Stomach smooth muscle (tissue), 2 donors: ENCODE data around the gene LAMP5.

Experiments
- H3K27ac ChIP-seq: one replicate; pipeline ENCODE4 v1.7.0; 2013; ENCODE audit warnings: mild to moderate bottlenecking, low read length, inconsistent platforms
- H3K27me3 ChIP-seq, 2 donors: one replicate each; pipeline ENCODE4 v1.7.0; 2013; ENCODE audit warnings: low read length in 2 of 2; ENCODE audit not compliant: insufficient read depth in 2 of 2, control insufficient read depth in 1 of 2
- H3K36me3 ChIP-seq, 2 donors: one replicate each; pipeline ENCODE4 v1.7.0; 2013; ENCODE audit warnings: low read length in 2 of 2; ENCODE audit not compliant: control insufficient read depth in 2 of 2, insufficient read depth in 2 of 2
- H3K4me1 ChIP-seq: one replicate; pipeline ENCODE4 v1.7.0; 2013; ENCODE audit warnings: low read length; ENCODE audit not compliant: control insufficient read depth, insufficient read depth
- H3K4me3 ChIP-seq, 2 donors: one replicate each; pipeline ENCODE4 v1.7.0; 2013; ENCODE audit warnings: low read length in 2 of 2
- H3K9ac ChIP-seq, 2 donors: one replicate each; pipeline ENCODE4 v1.7.0; 2013; ENCODE audit warnings: low read length in 2 of 2, mild to moderate bottlenecking in 1 of 2
- H3K9me3 ChIP-seq, 2 donors: one replicate each; pipeline ENCODE4 v1.7.0; 2013; ENCODE audit warnings: low read length in 2 of 2; ENCODE audit not compliant: control insufficient read depth in 2 of 2
- donor health status: healthy.
- donor health status: Pancreatic carcinoma.

Gene LAMP5, protein sequence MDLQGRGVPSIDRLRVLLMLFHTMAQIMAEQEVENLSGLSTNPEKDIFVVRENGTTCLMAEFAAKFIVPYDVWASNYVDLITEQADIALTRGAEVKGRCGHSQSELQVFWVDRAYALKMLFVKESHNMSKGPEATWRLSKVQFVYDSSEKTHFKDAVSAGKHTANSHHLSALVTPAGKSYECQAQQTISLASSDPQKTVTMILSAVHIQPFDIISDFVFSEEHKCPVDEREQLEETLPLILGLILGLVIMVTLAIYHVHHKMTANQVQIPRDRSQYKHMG

DNA sequence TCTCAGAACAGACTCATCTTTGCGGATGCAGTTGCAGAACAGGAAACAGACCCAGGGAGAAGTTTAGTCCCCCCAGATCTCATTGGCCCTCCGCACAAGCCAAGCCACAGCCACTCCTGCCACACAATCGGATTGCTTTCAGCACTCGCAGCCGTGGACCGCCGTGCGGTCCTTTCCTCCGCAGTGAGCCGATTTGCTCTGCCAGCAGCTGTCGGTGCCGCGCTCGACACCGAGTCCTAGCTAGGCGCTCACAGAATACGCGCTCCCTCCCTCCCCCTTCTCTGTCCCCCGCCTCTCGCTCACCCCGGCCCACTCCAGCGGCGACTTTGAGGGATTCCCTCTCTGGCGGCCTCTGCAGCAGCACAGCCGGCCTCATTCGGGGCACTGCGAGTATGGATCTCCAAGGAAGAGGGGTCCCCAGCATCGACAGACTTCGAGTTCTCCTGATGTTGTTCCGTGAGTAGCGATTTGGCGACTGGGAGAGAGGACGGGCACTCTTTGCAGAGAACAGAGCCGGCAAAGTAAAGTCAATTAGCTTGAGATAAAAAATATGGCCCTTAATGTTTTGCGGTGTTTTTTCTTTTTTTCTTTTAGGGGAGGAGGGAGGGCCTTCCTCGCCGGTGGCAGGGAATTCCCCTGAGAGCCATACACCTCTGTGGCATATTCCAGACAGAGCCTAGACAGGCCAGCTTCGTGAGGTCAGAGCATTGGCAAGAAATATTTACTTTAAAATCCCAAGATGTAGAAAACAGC lies at the start of gene LAMP5:
LAMP5 (plus strand) TSS at position 130 of the 753 bp plus-strand sequence; CDS start at position 393, 263 bp downstream.
- peaks cover 20 to 30% of the 10 kb centered on the region in 2 donors for H3K27me3 ChIP-seq
- H3K9ac ChIP-seq: no peak within 1 kb of the TSS
- H3K9me3 ChIP-seq: no peaks in the 10 kb centered on the region
- H3K4me1 ChIP-seq: peaks cover 17% of the 10 kb centered on the region
- H3K4me3 ChIP-seq: peak within 1 kb of the TSS; percentile 20 to 44
- no peak within 1 kb of the TSS for H3K27ac ChIP-seq
- no peaks in the 10 kb centered on the region for H3K36me3 ChIP-seq

DNA sequence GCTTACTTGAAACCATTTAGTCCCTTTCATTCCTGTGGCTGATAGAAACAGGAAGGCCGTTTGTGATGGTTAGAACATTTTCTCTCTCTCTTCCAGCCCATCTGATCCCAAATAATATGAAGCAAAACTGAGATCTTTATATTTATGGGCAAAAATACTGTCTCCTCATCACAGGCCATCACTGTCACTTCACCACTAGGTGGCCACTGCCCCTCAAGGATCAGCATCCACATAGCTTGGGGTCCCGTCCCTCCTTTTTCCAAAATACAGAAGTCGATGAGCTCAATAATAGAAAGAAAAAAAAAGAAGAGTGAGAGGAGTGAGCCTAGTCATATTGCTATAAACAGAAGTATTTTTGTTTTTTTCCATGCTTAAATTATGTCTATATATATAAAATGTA lies 46.4 kb upstream of the LAMP5 start:
- no peak overlapping the region for H3K27ac ChIP-seq
- H3K4me3 ChIP-seq: no peak overlapping the region
- H3K9me3 ChIP-seq: no peaks in the 10 kb centered on the region
- H3K36me3 ChIP-seq: no peaks in the 10 kb centered on the region
- H3K9ac ChIP-seq: no peak overlapping the region
- H3K4me1 ChIP-seq: no peaks in the 10 kb centered on the region
- H3K27me3 ChIP-seq: no peaks in the 10 kb centered on the region

DNA sequence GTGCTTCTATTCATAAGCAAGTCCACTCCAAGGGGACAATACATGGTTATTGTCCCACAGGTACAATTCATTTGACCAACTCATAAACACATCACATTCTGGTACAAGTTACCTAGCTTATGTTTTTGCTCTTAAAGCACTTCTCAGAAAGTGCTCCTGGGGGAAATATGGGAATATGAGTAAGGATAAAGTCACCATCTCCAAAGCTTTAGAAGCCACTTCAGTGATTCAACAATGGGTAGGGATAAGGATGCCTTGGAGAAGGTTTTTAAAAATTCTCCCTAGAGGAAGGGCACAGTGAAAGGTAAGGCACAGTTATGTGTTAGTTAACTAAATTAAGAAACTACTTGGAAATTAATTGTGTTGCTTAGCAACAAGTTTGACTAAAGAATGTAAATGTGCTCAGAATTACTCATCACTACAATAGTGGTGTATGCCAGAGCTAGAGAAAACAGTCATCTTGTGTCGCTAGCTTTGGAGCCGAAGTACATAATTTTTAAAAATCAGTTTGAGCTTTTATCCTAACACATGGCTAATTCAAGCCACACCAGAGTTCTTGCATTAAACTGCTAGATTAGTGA lies 39.5 kb upstream of the LAMP5 start:
- Histone ChIP-seq H3K27ac (no peak overlapping the region), H3K9me3 (no peaks in the 10 kb centered on the region), H3K36me3 (no peaks in the 10 kb centered on the region), H3K4me3 (no peak overlapping the region), H3K27me3 (no peaks in the 10 kb centered on the region), H3K9ac (no peak overlapping the region), H3K4me1 (no peaks in the 10 kb centered on the region)

DNA sequence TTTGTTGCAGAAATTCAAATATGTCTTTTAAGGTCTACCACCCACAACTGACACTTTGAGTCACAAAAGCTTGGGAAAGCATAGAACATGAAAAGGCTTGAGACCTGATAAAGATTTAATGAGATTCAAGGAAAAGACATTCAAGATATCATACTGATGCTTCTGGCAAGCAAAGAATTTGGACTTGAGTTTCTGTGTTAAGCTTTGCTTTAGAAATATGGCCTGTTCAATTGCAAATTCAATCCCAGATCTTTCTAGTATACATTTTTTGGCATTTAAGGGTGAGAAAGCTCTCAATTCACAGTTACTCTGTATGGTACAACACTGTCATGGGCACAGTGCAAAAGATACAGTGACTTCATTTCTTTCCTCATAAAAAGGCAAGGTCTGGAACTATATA lies 38.9 kb upstream of the LAMP5 start:
- Histone ChIP-seq H3K4me3 (no peak overlapping the region), H3K27ac (no peak overlapping the region), H3K9ac (no peak overlapping the region), H3K27me3 (no peaks in the 10 kb centered on the region), H3K9me3 (no peaks in the 10 kb centered on the region), H3K36me3 (no peaks in the 10 kb centered on the region), H3K4me1 (no peaks in the 10 kb centered on the region)

DNA sequence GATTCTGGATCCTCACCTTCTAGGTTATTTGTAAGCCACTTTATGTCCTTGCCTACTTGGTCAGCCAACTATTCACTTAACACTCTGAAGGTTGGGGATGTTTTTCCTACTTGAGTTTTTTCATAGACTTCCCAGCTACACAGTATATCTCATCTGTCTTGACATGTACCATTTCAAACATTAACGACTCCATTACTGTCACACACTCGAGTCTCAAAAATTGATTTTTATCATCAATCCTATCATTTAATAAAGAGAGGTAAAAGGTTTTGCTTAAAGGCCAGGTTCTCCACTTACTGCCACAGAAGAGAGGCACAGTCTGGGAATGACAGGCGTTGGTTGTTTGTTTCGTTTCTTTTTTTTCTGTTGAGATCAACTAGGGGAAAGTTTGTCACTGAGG lies 38.2 kb upstream of the LAMP5 start:
- Histone ChIP-seq H3K4me3 (no peak overlapping the region), H3K9me3 (no peaks in the 10 kb centered on the region), H3K4me1 (no peaks in the 10 kb centered on the region), H3K27me3 (no peaks in the 10 kb centered on the region), H3K27ac (no peak overlapping the region), H3K9ac (no peak overlapping the region), H3K36me3 (no peaks in the 10 kb centered on the region)

DNA sequence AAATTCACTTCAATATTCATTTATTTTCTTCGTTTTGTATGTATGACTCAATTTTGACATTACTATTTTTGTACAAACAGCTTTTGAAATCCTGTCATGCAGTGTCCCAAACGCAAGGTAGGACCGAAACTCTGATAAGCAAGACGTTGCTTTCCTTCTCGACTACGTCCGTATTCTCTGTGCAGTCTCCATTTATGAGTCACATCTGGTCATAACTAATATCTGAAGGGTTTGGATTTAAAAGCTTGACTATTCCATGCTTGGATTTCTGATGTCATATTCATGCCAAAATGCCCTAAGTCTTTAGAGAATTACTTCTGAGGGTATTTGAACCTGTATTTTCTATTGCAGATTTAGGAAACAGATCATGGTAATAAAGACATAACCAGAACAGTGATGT lies 37.8 kb upstream of the LAMP5 start:
- Histone ChIP-seq H3K9me3 (no peaks in the 10 kb centered on the region), H3K36me3 (no peaks in the 10 kb centered on the region), H3K27ac (no peak overlapping the region), H3K4me1 (no peaks in the 10 kb centered on the region), H3K9ac (no peak overlapping the region), H3K4me3 (no peak overlapping the region), H3K27me3 (no peaks in the 10 kb centered on the region)

DNA sequence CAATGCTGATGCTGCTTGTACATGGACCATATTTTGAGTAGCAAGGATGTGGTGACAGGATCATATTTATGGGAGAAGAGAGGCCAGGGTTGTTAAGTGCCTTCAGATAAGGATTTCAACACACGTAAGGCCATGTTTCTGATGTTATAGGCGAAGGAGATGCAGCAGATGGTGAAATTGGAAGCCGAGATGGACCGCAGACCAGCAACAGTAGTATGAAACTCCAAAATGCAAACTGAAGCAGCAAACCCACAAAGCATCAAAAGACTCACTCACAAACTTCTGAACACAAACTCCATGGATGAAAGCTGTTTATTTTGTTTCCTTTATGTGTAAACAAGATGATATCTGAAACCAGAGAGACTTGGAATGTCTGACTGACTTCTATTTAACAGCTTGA lies 35.6 kb upstream of the LAMP5 start:
- Histone ChIP-seq H3K4me3 (no peak overlapping the region), H3K36me3 (no peaks in the 10 kb centered on the region), H3K27me3 (no peaks in the 10 kb centered on the region), H3K4me1 (no peaks in the 10 kb centered on the region), H3K27ac (no peak overlapping the region), H3K9me3 (no peaks in the 10 kb centered on the region), H3K9ac (no peak overlapping the region)

DNA sequence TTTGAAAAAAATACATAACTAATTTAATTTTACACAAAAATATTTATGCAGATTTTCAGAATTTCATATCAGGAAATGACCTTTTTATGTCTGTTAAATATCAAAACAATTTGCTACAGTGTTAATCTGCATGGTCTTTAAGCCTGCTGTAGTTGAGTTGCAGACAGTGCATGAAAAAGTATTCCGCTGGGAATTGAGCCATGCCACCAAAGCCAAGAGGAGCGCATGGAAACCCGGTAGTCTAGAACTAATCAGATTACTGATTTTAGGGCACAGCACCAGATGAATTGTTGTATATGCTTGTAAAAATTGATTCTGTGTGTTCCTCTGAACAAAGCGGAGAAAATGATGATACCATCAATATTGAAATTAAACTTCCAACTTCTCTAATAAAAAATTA lies 34.3 kb upstream of the LAMP5 start:
- H3K27ac ChIP-seq: no peak overlapping the region
- H3K4me1 ChIP-seq: no peaks in the 10 kb centered on the region
- H3K27me3 ChIP-seq: no peaks in the 10 kb centered on the region
- H3K9me3 ChIP-seq: no peaks in the 10 kb centered on the region
- H3K36me3 ChIP-seq: no peaks in the 10 kb centered on the region
- no peak overlapping the region for H3K4me3 ChIP-seq
- H3K9ac ChIP-seq: no peak overlapping the region

DNA sequence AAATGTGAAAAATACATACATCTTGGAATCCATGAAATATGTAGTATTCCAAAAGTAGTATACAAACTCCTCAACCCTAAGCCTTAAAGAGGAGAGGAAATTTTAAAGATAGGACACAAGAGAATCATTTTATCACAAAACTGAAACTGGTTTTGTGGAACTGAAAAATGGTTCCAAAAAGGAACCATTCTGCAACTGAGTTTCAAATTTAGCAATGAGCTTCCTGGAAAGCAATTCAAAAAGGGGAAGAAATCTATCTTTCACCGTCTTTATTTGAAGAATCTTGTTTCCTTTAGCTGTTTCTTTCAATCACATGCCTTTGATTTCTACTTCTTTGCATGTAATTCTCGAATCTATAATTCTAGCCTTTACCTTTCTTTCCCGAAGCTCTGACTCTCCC lies 32.2 kb upstream of the LAMP5 start:
- Histone ChIP-seq H3K27me3 (no peaks in the 10 kb centered on the region), H3K9me3 (no peaks in the 10 kb centered on the region), H3K4me3 (no peak overlapping the region)

DNA sequence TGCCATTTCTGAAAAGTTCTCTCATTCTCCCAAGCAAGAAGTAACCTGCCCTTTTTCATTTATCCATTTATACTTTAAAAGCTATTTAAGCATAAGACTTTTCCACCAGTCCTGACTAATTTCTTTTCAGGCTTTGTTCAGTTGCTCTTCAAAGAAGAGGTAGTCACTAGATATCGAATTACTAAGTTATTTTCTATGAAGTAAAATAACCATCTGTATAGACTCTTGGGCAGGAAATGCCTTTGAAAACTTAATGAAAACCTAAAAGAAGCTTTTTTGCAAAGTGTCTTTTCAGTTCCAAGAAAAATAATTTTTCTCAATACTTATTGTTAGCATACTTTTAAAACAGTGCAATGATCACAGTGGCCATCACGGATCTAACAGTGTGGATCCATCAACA lies 31.3 kb upstream of the LAMP5 start:
- Histone ChIP-seq H3K27ac (no peak overlapping the region), H3K4me1 (no peaks in the 10 kb centered on the region), H3K9me3 (no peaks in the 10 kb centered on the region), H3K27me3 (no peaks in the 10 kb centered on the region), H3K9ac (no peak overlapping the region), H3K4me3 (no peak overlapping the region), H3K36me3 (no peaks in the 10 kb centered on the region)

More for the DNA sequence above, 32.2 kb upstream of the LAMP5 start:
- no peak overlapping the region for H3K9ac ChIP-seq
- H3K4me1 ChIP-seq: no peaks in the 10 kb centered on the region
- H3K36me3 ChIP-seq: no peaks in the 10 kb centered on the region
- H3K27ac ChIP-seq: no peak overlapping the region
